Measurements from ENCODE around the gene BTBD17. TPM values are rescaled to one million over a fixed set of nuclear protein-coding genes. Genes with fewer than 3 reads are reported as not detected.
"Not testable (repeated sequence)": the region's sequence is repeated elsewhere in the genome, so short reads cannot be mapped to it uniquely, and the experiment has no call there.

The BTBD17 gene, protein sequence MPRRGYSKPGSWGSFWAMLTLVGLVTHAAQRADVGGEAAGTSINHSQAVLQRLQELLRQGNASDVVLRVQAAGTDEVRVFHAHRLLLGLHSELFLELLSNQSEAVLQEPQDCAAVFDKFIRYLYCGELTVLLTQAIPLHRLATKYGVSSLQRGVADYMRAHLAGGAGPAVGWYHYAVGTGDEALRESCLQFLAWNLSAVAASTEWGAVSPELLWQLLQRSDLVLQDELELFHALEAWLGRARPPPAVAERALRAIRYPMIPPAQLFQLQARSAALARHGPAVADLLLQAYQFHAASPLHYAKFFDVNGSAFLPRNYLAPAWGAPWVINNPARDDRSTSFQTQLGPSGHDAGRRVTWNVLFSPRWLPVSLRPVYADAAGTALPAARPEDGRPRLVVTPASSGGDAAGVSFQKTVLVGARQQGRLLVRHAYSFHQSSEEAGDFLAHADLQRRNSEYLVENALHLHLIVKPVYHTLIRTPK
- polyA plus RNA-seq (ENCODE audit: insufficient read length in 3 of 3): under 1 TPM; 0.11 to 0.21 (median 0.17) TPM

DNA sequence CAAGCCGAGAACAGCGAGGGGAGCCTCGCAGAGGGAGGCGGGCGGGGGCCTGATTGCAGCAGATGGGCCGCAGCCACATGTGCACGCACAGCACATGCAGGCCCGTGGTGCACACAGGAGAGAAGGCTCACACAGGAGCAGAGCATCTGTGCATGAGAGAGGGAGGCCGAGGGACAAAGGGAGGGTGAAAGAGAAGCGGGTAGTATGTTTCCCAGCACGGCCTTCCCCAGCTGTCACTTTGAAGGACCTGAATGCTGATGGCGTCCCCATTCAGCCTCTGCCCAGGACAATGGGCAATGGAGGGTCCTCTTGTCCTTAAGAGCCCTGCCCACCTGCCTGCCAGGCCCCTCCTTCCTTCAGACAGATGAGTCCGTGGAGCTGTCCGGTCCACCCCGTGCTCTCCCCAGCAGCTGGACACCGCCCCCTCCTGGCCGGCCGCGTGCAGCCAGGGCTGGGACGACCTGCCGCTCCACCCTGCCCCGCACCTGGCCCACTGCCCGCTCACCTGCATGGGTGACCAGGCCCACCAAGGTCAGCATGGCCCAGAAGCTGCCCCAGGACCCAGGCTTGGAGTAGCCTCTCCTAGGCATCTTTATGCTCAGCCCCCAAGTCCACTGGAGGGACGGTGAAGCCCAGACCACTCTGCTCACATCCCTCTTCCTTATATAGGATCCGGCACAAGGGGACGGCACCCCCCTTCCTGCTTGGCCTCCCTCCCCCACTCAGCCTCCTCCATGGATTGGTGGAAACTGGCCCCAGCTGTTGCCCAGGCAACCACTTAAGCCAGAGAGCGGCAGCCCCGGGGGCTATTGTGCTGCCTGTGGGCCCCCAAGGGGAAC is at the start of gene BTBD17:
BTBD17 (minus strand) TSS at position 639 of the 839 bp plus-strand sequence; CDS start at position 590, 49 bp downstream.
- DNase-seq (ENCODE audit: low read depth in 3 of 3, low spot score in 2 of 3): no peak

DNA sequence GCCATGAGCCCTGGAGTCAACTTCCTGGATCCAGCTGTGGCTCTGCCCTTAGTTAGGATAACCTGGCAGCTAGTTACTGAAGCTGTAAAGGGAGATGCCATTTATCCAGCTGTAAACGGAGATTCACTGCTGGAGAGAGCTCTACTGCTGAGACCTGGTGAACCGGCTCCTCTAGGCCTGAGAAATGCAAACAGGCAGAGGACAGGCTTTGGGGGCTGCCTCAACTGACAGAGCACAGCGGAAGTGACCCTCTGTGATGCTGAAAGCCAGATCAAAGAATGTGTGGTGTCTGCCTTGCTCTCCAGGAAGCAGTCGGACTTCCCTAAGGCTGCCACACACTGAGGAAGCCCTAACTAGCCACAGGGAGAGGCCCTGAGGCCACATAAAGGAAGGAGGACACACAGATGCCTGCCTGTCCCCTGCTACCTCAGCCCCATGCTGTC is 48.4 kb upstream of the BTBD17 start:
- DNase-seq (ENCODE audit: low read depth in 3 of 3, low spot score in 2 of 3): no peak

DNA sequence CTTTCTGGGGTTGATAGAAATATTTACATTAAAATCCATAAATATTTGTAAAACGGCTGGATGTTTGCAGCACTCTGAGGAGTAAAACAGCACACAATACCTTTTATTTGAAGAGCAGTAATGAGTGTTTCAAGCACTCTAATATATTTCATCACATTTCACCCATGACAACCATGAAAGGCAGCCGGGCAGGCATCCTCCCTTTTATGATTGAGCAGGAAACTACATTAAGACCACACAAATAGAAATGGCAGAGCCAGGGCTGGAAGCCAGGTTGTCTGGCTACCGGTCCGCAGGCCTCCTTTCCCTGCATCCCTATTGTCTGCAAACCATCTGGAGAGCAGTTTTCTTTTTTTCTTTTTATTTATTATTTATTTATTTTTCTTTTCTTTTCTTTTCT is 47.1 kb upstream of the BTBD17 start:
- DNase-seq (ENCODE audit: low read depth in 3 of 3, low spot score in 2 of 3): no peak

DNA sequence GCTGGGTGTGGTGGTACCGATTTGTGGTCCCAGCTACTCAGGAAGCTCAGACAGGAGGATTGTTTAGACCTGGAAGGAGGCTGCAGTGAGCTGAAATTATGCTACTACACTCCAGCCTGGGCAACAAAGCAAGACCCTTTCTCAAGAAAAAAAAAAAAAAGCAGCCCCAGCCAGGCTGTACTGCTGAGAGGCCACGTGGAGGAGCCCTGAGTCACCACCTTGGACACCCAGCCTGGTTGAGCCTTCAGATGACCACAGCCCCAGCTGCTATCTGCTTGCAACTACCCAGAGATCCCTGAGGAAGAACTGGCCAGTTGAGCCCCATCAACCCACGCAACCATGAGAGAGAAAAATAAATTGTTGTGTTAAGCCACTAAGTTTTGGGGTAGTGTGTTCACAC is 46.6 kb upstream of the BTBD17 start:
- no peak for DNase-seq (ENCODE audit: low read depth in 3 of 3, low spot score in 2 of 3)

DNA sequence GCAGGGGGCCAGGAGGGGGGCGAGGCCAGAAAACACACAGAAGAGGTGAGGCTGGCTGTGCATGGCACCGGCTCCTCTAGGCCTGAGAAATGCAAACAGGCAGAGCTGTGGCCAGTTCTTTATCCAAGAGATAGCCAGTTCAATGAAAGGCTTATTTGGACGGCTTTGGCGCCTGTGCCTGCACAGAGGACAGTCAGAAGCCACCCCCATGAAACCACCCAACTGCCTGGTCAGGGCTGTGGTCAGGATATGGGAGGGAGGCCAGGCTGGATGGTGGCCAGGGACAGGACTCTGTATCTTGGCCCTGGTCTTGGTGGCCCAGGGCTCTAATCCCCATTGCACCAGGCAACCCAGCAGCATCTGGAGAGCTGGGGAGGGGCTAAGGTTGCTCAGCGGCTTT is 45.7 kb upstream of the BTBD17 start:
- no peak for DNase-seq (ENCODE audit: low read depth in 3 of 3, low spot score in 2 of 3)

DNA sequence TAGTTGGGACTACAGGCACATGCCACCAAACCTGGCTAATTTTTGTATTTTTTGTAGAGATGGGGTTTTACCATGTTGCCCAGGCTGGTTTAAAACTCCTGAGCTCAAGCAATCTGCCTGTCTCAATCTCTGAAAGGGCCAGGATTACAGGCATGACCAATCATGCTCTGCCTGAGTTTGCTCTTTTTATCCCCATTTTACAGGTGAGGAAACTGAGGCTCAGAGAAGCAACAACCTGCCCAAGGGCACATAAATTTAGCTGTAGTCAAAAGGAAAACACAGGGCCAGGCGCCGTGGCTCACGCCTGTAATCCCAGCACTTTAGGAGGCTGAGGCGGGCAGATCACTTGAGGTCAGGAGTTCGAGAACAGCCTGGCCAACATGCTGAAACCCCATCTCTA is 43.6 kb upstream of the BTBD17 start:
- not testable (repeated sequence) for DNase-seq (ENCODE audit: low read depth in 3 of 3, low spot score in 2 of 3)

DNA sequence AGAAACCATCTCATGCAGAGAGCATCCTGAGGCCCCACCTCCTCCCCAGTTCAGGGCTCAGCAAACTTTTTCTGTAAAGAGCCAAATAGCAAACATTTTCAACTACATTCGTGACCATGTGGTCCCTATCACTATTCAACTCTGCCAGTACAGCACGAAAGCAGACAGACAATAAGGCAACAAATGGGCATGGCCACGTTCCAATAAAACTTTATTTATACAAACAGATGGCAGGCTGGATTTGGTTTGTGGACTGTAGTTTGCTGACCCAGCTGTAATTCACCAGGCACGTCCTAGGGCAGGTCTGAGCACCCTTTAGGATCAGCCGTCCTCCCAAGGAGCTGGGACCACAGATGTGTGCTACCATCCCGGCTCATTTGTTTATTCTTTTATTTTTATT is 43.1 kb upstream of the BTBD17 start:
- DNase-seq (ENCODE audit: low read depth in 3 of 3, low spot score in 2 of 3): no peak

DNA sequence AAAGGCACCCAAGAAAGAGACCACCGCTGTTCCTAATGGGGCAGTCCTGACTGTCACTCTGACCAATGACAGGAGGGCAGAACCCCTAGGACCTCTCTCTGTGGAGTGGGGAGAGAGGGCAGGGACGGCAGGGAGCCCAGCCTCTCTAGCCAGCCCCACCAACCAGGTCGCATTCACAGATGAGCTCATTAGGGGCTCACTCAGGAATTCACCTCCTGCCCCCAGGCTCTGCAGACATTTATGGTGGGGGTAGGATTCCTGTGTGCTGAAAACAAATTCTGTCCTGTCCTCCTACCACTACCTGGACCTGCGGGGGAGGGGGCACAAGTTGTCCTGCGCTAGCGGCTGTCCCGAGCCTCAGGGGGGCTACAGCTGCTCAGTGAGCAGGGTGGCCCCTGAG is 42.5 kb upstream of the BTBD17 start:
- no peak for DNase-seq (ENCODE audit: low read depth in 3 of 3, low spot score in 2 of 3)

DNA sequence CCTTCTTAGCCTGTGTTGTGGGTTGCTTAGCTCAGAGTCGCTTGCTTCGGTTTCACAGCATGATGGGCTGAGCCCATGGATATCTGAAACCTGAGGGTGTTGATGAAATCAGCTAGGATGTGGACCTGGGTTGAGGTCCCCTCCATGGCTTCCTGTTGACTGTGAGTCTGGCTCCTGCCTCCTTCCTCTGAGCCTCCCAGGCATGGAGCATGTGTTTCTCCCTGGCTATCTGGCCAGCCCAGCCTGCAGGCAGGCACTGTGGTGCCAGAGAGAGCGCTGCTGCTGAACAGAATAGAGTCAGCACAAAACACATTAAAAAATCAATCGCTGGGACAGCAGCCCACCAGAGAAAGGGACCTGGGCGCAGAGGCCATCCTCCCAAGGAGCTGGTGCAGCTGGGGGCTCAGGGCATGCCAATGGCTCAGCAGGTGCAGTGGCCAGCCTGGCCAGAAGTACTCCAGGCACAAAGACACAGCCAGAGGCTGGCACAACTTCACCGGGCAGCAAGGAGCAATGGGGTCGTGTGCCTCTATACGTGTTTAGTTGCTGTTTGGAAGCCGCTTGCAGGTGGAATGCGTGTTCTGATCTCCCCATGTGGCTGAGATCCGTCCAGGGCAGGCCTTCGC is 42.0 kb upstream of the BTBD17 start:
- DNase-seq (ENCODE audit: low read depth in 3 of 3, low spot score in 2 of 3): no peak

DNA sequence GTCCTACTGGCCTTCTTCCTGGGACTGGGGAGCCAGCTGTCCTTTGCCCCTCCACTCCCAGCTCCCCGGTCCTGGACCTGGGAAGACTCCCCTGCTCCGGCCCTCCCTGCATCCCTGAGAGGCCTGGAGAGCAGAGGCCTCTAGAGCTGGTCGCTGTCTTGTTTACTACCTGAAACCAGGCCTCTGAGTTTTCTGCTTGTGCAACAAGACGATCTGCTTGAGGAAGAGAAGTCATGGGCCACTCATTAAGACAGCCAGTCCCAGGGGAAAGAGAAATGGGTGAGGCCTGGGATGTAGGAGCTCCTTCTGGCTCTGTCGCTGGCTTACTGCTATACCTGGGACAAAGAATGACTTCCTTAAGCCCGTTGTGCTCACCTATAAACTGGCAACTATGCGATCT is 40.4 kb upstream of the BTBD17 start:
- no peak for DNase-seq (ENCODE audit: low read depth in 3 of 3, low spot score in 2 of 3)

DNA sequence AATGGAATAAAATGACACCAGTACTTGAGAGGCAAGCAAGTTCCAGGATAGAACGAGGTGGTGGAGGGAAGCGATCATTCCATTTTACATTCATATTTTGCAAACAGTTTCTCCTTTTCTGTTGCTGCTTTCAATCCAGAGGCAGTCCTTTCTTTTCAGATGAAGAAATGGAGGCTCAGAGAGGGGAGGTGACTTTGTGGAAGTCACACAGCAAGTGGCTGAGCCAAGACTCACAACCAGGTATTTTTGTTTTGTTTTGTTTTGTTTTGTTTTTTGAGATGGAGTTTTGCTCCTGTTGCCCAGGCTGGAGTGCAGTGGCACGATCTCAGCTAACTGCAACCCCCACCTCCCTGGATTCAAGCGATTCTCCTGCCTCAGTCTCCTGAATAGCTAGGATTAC is 34.9 kb upstream of the BTBD17 start:
- DNase-seq (ENCODE audit: low read depth in 3 of 3, low spot score in 2 of 3): no peak

DNA sequence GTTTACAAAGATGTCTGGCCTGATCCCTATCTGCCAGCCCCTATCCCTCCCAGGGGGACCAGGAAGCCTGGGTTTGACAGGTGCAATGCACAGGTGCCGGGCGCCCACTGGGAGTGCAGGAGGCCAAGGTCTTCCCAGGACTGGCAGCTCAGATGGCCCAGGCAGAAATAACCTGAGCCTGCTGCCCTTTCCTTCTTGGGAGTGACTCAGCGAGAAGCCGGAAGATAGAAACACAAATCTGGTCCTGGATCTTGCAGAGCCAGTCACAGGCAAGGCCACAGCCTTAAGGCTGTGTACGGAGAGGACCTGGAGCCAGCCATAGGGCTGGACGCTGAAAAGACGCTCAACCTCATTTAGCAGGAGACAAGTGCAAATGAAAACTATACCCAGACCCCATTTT is 33.3 kb upstream of the BTBD17 start:
- no peak for DNase-seq (ENCODE audit: low read depth in 3 of 3, low spot score in 2 of 3)

DNA sequence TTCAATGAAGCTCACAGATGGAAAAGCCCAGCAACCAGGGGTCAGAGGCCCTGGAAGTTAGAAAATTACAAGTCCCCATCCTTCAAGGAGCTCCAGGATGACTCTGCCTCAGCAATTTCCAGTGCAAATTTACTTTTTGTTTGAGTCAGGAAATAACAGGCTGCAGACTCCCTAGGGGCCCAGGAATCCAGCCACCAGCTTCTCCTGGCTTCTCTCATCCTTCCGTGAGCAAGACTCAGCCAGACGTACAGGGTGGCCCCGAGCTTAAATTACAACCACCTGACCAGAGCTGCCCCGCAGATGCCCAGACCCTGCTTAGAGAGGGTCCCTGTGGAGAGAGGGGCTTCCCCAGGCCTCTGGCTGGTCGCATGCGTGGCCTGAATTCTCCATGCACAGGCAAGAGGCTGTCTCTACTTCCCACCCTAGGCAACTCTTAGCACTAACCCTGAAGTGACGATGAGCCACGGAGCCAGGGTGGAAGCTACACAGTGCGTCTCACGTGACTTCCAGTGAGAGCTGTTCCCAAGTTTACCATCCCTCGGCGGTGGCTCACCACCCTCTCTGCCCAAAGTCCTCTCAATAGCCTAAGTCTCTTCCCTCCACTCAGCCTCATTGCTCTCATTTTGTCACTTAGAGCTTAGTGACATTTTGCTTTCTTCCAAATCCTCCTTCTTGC is 32.7 kb upstream of the BTBD17 start:
- DNase-seq (ENCODE audit: low read depth in 3 of 3, low spot score in 2 of 3): no peak

DNA sequence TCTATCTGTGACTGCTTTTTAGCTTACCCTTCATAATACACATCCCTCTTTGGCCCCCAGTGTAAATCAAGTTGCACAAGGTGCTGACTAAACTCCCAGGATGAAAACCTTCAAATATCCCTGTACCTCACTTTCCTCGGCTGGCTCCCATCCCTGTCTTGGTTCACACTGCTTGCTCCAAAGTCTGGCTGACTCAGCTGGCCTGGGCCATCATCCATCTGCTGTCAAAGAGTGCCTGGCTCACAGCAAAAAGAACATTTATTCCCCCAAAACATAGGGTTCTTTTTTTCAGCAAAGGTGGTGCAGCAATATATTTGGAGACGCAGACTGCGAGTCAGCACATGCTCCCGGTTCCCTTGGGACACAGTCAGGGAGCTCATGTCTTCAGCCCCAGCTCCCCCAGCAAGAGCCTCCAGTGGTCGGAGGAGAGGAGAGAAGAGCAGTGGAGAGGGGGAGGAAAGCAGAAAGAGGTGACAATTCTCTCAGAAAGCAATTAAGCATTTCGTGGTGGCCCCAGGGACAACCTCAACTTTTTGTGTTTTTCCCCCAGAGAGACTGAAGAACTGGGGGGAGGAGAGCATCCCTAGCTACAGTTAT is 31.8 kb upstream of the BTBD17 start:
- DNase-seq (ENCODE audit: low read depth in 3 of 3, low spot score in 2 of 3): no peak

DNA sequence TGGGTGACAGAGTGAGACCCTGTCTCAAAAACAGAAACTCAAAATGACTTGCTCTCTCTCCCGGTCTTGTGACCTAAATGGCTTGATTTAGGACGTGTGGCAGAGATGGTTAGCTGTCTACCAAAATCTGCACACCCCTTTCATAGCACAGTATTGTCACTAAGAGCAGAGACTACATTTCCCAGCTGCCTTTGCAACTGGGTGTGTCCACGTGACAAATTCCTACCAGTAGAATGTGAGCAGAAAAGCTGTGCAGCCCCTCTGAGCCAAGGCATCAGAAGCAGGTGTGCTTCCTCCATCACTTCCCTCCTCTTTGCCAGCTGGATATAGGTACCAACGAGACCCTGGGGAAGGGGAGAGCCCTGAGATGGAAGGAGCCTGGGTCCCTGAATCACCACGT is 31.2 kb upstream of the BTBD17 start:
- DNase-seq (ENCODE audit: low read depth in 3 of 3, low spot score in 2 of 3): no peak

DNA sequence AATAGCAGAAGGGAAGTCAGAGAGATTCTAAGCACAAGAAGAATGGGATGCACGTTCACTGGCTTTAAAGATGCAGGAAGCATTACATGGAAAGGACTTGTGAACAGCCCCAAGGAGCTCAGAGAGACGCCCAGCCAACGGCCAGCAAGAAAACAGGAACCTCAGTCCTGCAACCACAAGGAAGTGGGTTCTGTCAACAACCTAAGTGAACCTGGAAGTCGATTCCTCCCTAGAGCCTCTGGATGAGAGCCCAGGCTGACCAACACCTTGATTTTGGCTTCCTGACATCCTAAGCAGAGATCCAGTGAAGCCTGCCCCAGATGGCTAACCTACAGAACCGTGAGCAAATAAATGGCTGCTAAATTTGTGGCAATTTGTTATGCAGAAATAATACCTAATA is 30.1 kb upstream of the BTBD17 start:
- DNase-seq (ENCODE audit: low read depth in 3 of 3, low spot score in 2 of 3): no peak

DNA sequence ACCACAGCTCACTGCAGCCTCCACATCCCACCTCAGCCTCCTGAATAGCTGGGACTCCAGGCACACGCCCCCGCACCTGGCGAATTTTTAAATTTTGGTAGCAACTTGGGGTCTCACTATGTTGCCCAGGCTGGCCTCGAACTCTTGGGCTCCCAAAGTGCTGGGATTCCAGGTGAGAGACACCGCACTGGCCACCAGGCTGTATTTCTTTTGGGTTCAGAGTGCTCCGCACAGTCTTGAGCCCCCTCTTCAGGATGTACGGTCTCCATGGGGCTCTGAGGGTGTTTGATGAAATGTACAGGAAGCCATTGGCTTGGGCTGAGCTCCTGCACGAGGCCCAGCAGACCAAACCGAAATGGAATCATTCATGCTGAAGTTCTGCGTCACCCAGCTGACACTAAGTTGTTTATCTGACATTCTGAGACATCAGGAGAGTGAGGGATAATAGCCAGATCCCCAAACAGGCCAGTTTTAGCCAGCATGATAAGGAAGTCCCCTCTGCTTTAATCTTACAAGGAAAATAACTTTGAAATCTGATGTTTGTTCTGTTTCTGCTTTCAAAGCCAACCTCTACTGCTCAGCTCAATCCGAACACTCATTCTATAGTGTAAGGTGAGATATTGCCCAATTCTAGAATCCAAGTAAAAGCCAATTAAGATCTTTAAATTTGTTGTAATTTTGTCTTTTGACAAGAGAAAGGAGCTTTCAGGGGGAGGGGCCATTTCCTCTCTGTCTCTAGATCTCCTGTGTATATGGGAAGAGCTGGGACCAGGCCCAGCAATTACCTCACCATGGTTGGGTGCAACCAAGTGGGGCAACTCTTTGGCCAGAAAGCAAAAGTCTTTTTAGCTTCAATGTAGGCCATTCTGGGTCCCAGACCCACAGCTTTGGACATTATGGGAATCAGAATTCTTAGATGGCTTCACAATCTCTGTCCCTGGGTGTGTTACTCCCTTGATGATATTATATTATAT is 29.3 kb upstream of the BTBD17 start:
- DNase-seq (ENCODE audit: low read depth in 3 of 3, low spot score in 2 of 3): no peak

DNA sequence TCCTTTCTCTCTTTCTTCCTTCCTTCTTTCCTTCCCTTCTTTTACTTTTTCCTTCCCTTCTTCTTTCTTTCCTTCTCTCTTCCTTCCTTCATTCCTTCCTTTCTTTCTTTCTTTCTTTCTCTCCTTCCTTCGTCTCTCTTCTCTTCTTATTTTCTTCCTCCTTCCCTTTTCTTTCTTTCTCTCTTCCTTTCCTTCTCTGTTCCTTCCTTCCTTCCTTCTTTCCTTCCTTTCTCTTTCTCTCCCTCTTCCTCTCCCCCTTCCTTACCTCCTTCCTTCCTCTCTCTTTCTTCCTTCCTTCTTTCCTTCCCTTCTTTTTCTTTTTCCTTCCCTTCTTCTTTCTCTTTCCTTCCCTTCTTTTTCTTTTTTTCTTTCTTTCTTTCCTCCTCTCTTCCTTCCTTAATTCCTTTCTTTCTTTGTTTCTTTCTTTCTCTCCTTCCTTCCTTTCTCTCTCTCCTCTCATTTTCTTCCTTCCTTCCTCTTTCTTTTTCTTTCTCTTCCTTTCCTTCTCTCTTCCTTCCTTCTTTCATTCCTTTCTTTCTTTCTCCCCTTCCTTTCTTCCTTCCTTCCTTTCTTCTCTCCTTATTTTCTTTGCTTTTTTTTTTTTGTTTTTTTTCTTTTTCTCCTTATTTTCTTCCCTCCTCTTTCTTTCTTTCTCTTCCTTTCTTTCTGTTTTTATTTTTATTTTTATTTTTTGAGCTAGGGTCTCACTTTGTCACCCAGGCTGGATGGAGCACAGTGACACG is 28.4 kb upstream of the BTBD17 start:
- no peak for DNase-seq (ENCODE audit: low read depth in 3 of 3, low spot score in 2 of 3)

All from right renal cortex interstitium (tissue), 3 donors.